ENCODE results near the gene WIPF2.

The WIPF2 gene

GRCh38 chr17:40218740-40219593 lies at the start of gene WIPF2:
Gene WIPF2, plus strand, starts transcription at chr17:40219304. Its CDS starts 37,156 bp downstream, at chr17:40256460.
- H3K9ac ChIP-seq (ENCODE audit: low read length) = peak within 1 kb of the TSS; percentile 75
- peak within 1 kb of the TSS; percentile 51 for H3K27ac ChIP-seq (ENCODE audit: low read length)

GRCh38 chr17:40170325-40170724 lies 48.8 kb upstream of the WIPF2 start:
- no peak overlapping the region for H3K27ac ChIP-seq (ENCODE audit: low read length)
- H3K4me1 ChIP-seq (ENCODE audit: low read length) = no peaks in the 10 kb centered on the region
- no peaks in the 10 kb centered on the region for H3K9me3 ChIP-seq (ENCODE audit: insufficient read depth, low read length)
- no peak overlapping the region for H3K4me3 ChIP-seq (ENCODE audit: low read length)
- H2AFZ ChIP-seq (ENCODE audit: low read depth, low read length) = no peak overlapping the region
- peaks cover 5% of the 10 kb centered on the region; the same call in 1 of the 2 replicates for H3K79me2 ChIP-seq (ENCODE audit: low read length)
- H4K20me1 ChIP-seq (ENCODE audit: insufficient read depth, low read length) = no peaks in the 10 kb centered on the region
- no peaks in the 10 kb centered on the region for H3K27me3 ChIP-seq (ENCODE audit: low read depth, low read length)
- no peak overlapping the region for H3K9ac ChIP-seq (ENCODE audit: low read length)
- peaks cover 60% of the 10 kb centered on the region for H3K36me3 ChIP-seq (replicated peaks; ENCODE audit: low read depth, low read length)
- no peak overlapping the region for H3K4me2 ChIP-seq (ENCODE audit: low read length)
- TF ChIP-seq EZH2phosphoT487 (IDR thresholded peaks at IDR 0.05; ENCODE audit: low read depth) (no peak), CTCF (IDR thresholded peaks at IDR 0.05; ENCODE audit: low read depth, low read length) (no peak)

More at GRCh38 chr17:40218740-40219593, at the start of gene WIPF2:
- TF ChIP-seq CTCF (IDR thresholded peaks at IDR 0.05; ENCODE audit: low read depth, low read length) = peak; percentile 24; the same call in 1 of the 2 replicates
- TF ChIP-seq EZH2phosphoT487 (IDR thresholded peaks at IDR 0.05; ENCODE audit: low read depth) = no peak
- no peaks in the 10 kb centered on the region for H3K36me3 ChIP-seq (replicated peaks; ENCODE audit: low read depth, low read length)
- no peaks in the 10 kb centered on the region for H3K9me3 ChIP-seq (ENCODE audit: insufficient read depth, low read length)
- H3K79me2 ChIP-seq (ENCODE audit: low read length) = peaks cover 17% of the 10 kb centered on the region
- peak within 1 kb of the TSS; percentile 84 for H3K4me3 ChIP-seq (ENCODE audit: low read length)
- no peaks in the 10 kb centered on the region for H3K27me3 ChIP-seq (ENCODE audit: low read depth, low read length)
- peaks cover 8% of the 10 kb centered on the region for H3K4me1 ChIP-seq (ENCODE audit: low read length)
- H3K4me2 ChIP-seq (ENCODE audit: low read length) = peak within 1 kb of the TSS; percentile 79
- H4K20me1 ChIP-seq (ENCODE audit: insufficient read depth, low read length) = no peaks in the 10 kb centered on the region
- peak within 1 kb of the TSS; percentile 83 for H2AFZ ChIP-seq (ENCODE audit: low read depth, low read length)

DNA sequence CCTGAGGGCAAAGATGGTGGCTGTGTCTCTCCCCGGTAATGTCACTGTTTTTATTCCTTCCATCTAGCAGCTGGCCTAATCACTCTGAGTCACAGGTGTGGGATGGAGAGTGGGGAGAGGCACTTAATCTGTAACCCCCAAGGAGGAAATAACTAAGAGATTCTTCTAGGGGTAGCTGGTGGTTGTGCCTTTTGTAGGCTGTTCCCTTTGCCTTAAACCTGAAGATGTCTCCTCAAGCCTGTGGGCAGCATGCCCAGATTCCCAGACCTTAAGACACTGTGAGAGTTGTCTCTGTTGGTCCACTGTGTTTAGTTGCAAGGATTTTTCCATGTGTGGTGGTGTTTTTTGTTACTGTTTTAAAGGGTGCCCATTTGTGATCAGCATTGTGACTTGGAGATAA lies 47.4 kb upstream of the WIPF2 start:
- H4K20me1 ChIP-seq (ENCODE audit: insufficient read depth, low read length) = no peaks in the 10 kb centered on the region
- no peak overlapping the region for H3K27ac ChIP-seq (ENCODE audit: low read length)
- no peak overlapping the region for H3K4me2 ChIP-seq (ENCODE audit: low read length)
- peaks cover 50% of the 10 kb centered on the region for H3K36me3 ChIP-seq (replicated peaks; ENCODE audit: low read depth, low read length)
- H3K79me2 ChIP-seq (ENCODE audit: low read length) = no peaks in the 10 kb centered on the region
- H2AFZ ChIP-seq (ENCODE audit: low read depth, low read length) = no peak overlapping the region
- H3K4me3 ChIP-seq (ENCODE audit: low read length) = no peak overlapping the region
- TF ChIP-seq CTCF (IDR thresholded peaks at IDR 0.05; ENCODE audit: low read depth, low read length) (no peak), EZH2phosphoT487 (IDR thresholded peaks at IDR 0.05; ENCODE audit: low read depth) (no peak)
- no peaks in the 10 kb centered on the region for H3K27me3 ChIP-seq (ENCODE audit: low read depth, low read length)
- H3K4me1 ChIP-seq (ENCODE audit: low read length) = no peaks in the 10 kb centered on the region
- no peaks in the 10 kb centered on the region for H3K9me3 ChIP-seq (ENCODE audit: insufficient read depth, low read length)
- H3K9ac ChIP-seq (ENCODE audit: low read length) = no peak overlapping the region

GRCh38 chr17:40173091-40173777 lies 45.9 kb upstream of the WIPF2 start:
- H3K9me3 ChIP-seq (ENCODE audit: insufficient read depth, low read length) = no peaks in the 10 kb centered on the region
- no peak overlapping the region for H2AFZ ChIP-seq (ENCODE audit: low read depth, low read length)
- no peak overlapping the region for H3K27ac ChIP-seq (ENCODE audit: low read length)
- H3K36me3 ChIP-seq (replicated peaks; ENCODE audit: low read depth, low read length) = peaks cover 42% of the 10 kb centered on the region
- H3K4me3 ChIP-seq (ENCODE audit: low read length) = no peak overlapping the region
- H3K4me1 ChIP-seq (ENCODE audit: low read length) = peaks cover 4% of the 10 kb centered on the region; the same call in 1 of the 2 replicates
- H3K27me3 ChIP-seq (ENCODE audit: low read depth, low read length) = no peaks in the 10 kb centered on the region
- no peak for TF ChIP-seq CTCF (IDR thresholded peaks at IDR 0.05; ENCODE audit: low read depth, low read length)
- no peak for TF ChIP-seq EZH2phosphoT487 (IDR thresholded peaks at IDR 0.05; ENCODE audit: low read depth)
- H3K9ac ChIP-seq (ENCODE audit: low read length) = no peak overlapping the region
- H3K79me2 ChIP-seq (ENCODE audit: low read length) = no peaks in the 10 kb centered on the region
- H3K4me2 ChIP-seq (ENCODE audit: low read length) = no peak overlapping the region
- no peaks in the 10 kb centered on the region for H4K20me1 ChIP-seq (ENCODE audit: insufficient read depth, low read length)

Data from OCI-LY3 (cell line).